Brain microvascular endothelial cell (primary cell): ENCODE data around the gene NFIB.

Experiments
- DNase-seq: peaks from one replicate; pipeline ENCODE4 v3.0.0-alpha.2; 2020
- H3K27ac ChIP-seq: fragments of 250-450 bp; sonication (Bioruptor Pico); 2 replicates; pipeline ENCODE4 v1.5.1; 2020; ENCODE audit warnings: mild to moderate bottlenecking, moderate library complexity
- H3K27me3 ChIP-seq: fragments of 250-450 bp; sonication (Bioruptor Pico); replicated peaks from 2 replicates; pipeline ENCODE4 v1.5.1; 2020; ENCODE audit warnings: mild to moderate bottlenecking
- H3K36me3 ChIP-seq: fragments of 250-450 bp; sonication (Bioruptor Pico); replicated peaks from 2 replicates; pipeline ENCODE4 v1.5.1; 2020; ENCODE audit warnings: mild to moderate bottlenecking
- H3K4me3 ChIP-seq: 2 replicates; pipeline ENCODE4 v1.5.1; 2011; ENCODE audit warnings: low read depth, mild to moderate bottlenecking, control low read depth, low read length, moderate library complexity
- in situ Hi-C: cut with HindIII; loops from 2 replicates; pipeline ENCODE4 v1.10.0; 2017; ENCODE audit warnings: low sequenced_read_pairs, low pct_ligation_motif_present
- TF ChIP-seq, protein P1 (sequence below): IDR thresholded peaks from 2 replicates; pipeline ENCODE4 v1.5.1; 2011; ENCODE audit warnings: low read depth, mild to moderate bottlenecking, moderate library complexity, low read length, control low read depth, inconsistent platforms; ENCODE audit errors: missing control alignments

NFIB gene

DNA sequence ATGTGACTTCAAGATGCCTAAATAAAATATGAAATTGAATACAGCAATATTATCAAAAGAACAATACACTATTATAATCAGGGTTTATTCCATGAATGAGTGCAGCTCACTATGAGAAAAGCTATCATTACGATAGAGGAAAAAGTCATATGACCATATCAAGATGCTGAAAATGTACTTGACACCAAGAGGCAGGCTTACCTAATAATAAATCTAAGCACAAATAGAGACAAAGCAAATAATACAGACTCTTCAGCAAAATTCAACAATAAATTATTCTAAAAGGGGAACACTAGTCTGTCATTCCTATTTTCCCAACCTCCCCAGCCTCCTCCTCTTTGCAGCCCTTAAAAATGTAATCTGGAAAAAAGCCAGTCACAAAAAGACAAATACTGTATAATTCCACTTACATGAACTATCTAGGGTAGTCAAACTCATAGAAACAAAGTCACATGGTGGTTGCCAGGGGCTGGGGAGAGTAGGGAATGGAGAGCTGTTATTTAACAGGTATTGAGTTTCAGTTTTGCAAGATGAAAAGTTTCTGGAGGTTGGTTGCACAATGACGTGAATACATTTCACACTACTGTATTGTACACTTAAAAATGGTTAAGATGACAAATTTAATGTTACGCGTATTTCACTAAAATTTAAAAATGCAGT, 148.4 kb downstream of the NFIB start:
- TF ChIP-seq, protein P1, sequence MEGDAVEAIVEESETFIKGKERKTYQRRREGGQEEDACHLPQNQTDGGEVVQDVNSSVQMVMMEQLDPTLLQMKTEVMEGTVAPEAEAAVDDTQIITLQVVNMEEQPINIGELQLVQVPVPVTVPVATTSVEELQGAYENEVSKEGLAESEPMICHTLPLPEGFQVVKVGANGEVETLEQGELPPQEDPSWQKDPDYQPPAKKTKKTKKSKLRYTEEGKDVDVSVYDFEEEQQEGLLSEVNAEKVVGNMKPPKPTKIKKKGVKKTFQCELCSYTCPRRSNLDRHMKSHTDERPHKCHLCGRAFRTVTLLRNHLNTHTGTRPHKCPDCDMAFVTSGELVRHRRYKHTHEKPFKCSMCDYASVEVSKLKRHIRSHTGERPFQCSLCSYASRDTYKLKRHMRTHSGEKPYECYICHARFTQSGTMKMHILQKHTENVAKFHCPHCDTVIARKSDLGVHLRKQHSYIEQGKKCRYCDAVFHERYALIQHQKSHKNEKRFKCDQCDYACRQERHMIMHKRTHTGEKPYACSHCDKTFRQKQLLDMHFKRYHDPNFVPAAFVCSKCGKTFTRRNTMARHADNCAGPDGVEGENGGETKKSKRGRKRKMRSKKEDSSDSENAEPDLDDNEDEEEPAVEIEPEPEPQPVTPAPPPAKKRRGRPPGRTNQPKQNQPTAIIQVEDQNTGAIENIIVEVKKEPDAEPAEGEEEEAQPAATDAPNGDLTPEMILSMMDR = no peak
- no peak overlapping the region for H3K27ac ChIP-seq
- in situ Hi-C loops = no loop called here
- no peak overlapping the region for H3K4me3 ChIP-seq
- no peaks in the 10 kb centered on the region for H3K36me3 ChIP-seq
- no peaks in the 10 kb centered on the region for H3K27me3 ChIP-seq
- no peak for DNase-seq

DNA sequence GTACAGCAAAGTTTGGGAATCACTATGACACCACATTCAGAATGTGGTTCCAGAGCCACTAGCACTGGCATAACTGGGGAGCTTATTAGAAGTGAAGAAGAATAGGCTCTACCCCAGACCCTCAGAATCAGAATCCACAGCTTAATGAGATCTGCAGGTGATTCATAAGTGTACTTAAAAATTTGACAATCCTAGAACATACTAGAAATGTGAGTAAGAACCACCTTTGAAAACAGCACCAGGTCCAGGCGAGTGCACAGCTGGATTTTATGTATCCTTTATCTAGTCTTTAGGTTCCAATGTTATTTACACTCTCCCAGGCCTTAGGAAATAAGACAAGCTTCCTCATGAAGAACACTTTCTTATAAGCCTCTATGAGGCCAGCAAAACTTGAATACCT, 149.0 kb downstream of the NFIB start:
- in situ Hi-C loops = no loop called here
- Histone ChIP-seq H3K4me3 (no peak overlapping the region), H3K27ac (no peak overlapping the region), H3K36me3 (no peaks in the 10 kb centered on the region), H3K27me3 (no peaks in the 10 kb centered on the region)
- TF ChIP-seq, protein P1 = no peak
- DNase-seq = no peak

DNA sequence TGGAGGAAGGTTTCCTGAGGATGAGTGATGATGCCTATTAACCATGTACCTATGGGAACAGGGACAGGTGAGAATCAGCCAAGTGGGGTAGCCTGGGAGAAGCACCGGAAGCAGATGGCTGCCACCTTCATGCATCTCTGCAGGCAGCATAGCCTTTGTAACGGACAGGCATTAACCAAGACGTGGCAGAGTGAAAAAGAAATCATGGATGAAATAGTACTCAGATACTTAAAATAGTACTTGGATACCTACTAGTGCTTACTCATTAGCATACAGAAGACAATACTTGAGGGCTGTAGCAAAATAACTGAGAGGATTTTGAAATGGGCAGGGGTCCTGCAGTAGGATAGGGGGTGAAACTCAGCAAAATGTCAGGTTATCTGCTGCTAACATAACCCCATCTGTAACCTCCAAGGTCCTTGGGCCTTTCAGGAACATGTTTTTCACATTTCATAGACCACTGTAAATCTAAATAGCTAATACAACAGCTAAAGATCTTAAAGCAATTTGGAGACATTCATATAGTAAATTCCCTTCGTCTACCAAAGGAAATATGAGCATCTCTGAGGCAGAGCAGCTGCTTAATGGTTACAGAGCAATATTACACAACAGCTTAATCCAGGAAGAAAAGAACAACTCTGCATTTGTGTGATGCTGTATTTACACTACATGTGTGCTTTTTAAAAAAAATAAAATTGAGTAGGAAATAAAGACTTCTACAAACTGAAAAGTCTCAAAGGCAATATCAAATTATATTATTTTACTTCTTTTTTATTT, 154.3 kb downstream of the NFIB start:
- TF ChIP-seq, protein P1 = no peak
- Histone ChIP-seq H3K4me3 (no peak overlapping the region), H3K36me3 (no peaks in the 10 kb centered on the region), H3K27me3 (no peaks in the 10 kb centered on the region), H3K27ac (no peak overlapping the region)
- no peak for DNase-seq
- in situ Hi-C loops = no loop called here

DNA sequence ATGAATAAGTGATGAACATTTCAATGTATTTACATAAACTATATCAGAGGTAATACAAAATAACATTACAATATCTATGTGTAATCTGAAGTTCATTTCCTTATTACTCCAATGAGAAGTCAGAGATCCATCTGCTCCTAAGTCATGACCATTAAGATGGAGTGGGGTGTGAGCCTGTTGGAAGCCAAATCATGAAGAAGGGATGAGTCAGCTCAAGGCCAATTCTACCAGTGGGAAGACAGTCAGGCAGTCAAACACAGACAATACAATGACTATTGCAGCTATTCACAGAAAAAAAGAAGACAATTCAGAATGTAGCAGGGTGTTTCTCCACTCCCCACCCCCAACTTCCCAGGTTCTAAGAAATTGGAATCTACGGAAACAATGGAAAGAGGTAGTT, 155.0 kb downstream of the NFIB start:
- TF ChIP-seq, protein P1 = no peak
- H3K27me3 ChIP-seq = no peaks in the 10 kb centered on the region
- H3K27ac ChIP-seq = no peak overlapping the region
- no peak overlapping the region for H3K4me3 ChIP-seq
- H3K36me3 ChIP-seq = no peaks in the 10 kb centered on the region
- DNase-seq = peak; percentile 74
- in situ Hi-C loops = no loop called here

DNA sequence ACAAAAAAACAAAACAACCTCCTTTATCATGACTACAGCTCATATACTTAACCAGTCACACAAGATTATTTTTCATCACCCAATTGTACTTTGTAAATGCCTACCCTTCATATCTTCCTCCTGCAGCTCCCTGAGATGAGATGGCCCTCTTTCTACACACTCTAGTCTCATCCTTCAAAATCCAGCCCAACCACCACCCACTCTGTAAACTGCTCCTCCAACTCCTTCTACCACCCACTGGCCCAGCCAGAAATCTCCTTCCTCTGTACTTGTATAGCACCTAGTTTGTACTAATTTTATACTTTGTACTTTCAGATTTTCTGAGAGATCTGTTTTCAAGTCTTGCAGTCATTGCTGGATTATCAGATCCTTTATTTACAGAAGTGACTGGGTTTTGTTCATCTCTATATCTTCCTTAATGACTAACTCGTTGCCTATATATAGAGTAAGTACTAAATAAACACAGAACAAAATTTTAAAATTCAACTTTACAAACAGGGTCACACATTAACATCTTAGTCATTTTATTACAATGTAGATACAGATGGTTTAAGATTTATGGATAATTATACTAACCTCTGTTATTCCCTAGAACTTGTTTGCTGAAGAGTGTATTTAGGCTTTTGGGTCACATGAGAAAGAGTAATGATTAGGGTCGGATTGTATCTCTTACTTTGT, 155.7 kb downstream of the NFIB start:
- H3K36me3 ChIP-seq = no peaks in the 10 kb centered on the region
- H3K27me3 ChIP-seq = no peaks in the 10 kb centered on the region
- H3K4me3 ChIP-seq = no peak overlapping the region
- in situ Hi-C loops = no loop called here
- no peak overlapping the region for H3K27ac ChIP-seq
- TF ChIP-seq, protein P1 = no peak
- no peak for DNase-seq
